HG03520 (cell line): ENCODE measurements around the gene CAPS.

Experiments
- ATAC-seq: cut with Tn5 transposase; IDR thresholded peaks from one replicate; pipeline ENCODE4 v1.9.1; 2021; ENCODE audit warnings: mild to moderate bottlenecking, moderate library complexity; ENCODE audit not compliant: unreplicated experiment

The CAPS gene

GRCh38 chr19:5908773-5909442, 5.1 kb upstream of the CAPS start:
- ATAC-seq, result no peak

GRCh38 chr19:5910638-5910907, 3.5 kb upstream of the CAPS start:
- no peak for ATAC-seq

- ATAC-seq, result no peak
Observed at GRCh38 chr19:5911366-5911765, 2.7 kb upstream of the CAPS start.

- no peak for ATAC-seq
Observed at GRCh38 chr19:5914358-5914774, 312 bp downstream of the CAPS start.

- no peak for ATAC-seq
Observed at GRCh38 chr19:5914946-5915781, 1.1 kb downstream of the CAPS start.

DNA sequence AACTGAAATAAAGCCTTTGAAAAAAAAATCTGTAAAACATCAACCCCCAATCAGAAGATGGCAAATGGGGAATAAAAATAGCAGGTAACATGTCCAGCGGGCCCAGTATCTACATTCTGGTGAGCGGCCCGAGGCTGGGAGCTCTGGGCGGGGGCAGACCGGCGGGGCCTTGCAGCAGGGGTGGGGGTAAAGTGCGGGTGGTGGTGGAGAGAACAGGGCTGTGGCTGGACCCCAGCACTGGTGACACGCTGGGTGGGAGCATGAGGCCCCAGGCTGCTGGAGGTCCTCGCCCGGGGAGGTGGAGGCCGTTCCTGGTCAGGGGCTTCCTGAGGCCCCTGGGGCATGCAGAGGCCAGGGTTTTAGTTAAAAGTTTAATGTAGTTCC, 1.7 kb downstream of the CAPS start:
- ATAC-seq, result no peak

GRCh38 chr19:5916181-5916708, 2.2 kb downstream of the CAPS start:
- ATAC-seq, result no peak

- no peak for ATAC-seq
Observed at GRCh38 chr19:5917431-5918107, 3.5 kb downstream of the CAPS start.

- no peak for ATAC-seq
Observed at GRCh38 chr19:5918463-5919079, 4.5 kb downstream of the CAPS start.

- ATAC-seq, result no peak
Observed at GRCh38 chr19:5921516-5922160, 7.6 kb downstream of the CAPS start.

GRCh38 chr19:5922161-5922545, 8.1 kb downstream of the CAPS start:
- ATAC-seq, result no peak

DNA sequence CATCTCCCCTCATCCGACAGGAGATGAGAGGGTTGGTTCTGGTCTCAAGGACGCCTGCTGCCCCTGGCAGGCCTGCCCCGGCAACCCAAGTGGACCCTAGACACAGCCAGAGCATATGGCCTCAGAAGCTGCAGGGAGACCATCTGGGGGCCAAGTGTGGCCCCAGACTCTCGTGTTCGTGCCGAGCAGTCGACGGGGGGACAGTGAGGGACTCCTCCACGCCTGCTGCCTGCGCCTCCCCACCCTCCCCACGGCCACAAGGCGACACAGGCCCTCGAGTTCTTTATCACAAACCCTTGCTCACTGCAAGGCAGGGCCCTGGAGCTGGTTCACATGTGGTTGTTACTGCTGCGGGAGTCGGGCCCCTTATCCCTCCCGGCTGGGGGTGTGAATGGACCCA, 9.3 kb downstream of the CAPS start:
- no peak for ATAC-seq

DNA sequence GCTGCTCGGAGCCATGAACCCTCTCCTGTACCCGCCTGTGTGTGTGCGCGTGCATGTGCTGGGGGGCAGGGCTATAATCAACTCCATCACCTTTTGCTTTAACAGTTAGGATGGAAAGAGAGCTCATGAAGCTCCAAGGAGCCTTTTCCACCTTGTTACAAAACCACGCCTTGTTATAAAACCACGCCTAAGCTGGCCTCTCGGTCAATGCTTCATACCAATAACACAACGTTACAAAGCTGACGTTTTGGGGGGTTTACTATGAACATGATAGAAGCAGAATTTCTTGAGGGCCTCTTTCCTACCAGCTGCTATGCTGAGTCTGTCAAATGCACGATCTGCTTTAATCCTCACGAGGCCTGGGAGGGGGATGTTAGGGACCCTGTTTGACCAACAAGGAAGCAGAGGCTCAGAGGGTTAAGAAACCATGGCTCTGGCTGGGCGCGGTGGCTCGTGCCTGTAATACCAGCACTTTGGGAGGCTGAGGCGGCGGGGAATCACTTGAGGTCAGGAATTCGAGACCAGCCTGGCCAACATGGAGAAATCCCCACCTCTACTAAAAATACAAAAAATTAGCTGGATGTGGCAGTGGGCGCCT, 11.9 kb downstream of the CAPS start:
- ATAC-seq, result no peak

DNA sequence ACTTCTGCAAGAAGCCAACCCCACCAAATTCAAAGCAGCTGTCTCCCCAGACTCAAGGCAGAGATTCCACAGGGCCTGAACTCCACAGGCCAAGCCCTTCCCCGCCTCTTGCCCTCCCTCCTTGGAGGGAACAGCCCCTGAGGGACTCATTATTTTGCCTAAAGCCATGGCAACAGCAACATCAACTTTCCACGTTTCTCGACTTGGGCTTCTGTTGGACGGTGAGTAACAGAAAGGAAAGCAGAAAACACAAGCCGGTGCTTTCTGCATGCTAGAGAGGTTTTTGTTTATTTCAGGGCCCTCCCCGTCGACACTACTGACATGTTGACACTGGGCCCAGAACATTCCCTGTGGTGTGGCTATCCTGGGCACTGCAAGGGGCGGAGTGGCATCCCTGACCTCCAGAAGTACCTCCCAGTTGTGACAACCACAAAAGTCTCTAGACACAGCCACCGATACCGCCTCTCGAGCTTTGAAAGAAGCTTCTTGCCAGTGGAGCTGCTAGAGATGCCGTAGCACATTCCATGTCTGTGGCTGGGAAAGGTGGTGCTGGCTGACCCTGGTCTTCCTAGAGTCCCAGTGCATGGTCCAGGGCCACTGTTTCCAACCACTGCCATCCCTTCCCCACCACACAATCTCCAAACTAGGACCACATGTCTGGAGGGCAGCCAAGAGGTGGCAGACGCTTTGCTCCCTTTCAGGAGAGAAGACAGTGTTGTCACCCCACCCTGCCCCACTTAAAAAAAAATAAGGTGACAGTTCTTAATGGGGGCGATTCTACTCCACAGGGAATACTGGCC, 12.8 kb downstream of the CAPS start:
- no peak for ATAC-seq

GRCh38 chr19:5927441-5927821, 13.4 kb downstream of the CAPS start:
- ATAC-seq, result no peak

DNA sequence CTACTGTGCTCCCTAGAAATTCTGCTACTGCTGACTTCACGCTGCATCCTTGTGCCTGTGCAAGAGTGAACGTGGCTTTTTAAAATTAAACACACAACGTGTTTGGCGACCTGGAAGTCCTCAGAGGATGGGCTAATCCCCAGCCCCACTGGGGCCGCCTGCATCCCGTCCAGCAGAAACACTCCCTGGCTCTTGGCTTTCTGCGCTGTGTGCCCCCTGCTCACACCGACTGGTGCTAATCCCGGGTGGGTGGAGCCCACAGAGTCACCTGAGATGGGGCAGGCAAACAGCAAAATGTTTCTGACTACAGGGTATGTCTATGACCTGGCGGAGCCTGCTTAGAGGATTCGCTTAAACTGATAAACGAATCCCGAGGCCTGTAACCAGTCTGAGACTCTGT, 15.1 kb downstream of the CAPS start:
- ATAC-seq, result no peak

DNA sequence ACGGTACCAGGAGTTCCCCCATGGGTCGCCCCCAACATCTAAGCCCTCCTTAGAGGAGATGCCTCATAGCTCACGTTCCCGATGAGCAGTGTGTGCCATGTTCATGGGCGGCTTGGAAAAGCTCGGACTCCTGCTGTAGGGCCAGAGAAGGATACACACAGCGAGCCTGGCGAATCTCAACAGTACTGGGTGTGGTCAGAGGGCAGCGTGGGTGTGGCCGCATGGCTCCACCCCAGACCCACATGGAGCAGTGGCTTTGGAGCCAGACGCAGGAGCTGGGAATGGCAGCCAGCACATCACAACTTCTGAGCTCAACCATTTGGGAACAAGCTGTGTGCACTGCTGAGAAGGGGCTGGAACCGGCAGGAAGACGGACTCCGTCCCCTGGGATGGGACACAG, 15.6 kb downstream of the CAPS start:
- ATAC-seq, result no peak

- no peak for ATAC-seq
Observed at GRCh38 chr19:5931251-5931650, 17.2 kb downstream of the CAPS start.

DNA sequence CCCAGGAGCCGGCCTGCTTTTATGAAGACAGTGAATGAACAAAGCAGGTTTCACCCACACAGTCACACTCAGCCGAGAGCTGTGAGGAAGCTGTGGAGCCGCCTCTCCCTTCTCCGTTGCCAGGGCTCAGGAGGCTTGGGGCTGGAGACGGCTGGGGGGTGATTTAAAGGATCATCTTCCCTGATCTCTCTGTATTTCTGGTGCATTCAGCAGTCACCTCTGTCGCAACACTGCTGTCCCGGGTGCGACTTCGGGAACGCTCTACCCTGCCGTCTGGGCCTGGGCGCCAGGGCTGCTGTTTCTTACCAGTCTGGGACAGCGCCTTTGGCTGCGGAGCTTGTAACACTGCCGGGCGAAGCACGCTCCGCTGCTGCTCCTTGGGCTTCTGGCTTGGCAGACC, 18.1 kb downstream of the CAPS start:
- no peak for ATAC-seq
